Measurements from ENCODE around the gene CLCN6.
A peak's percentile ranks its signal among the peaks of the same experiment; 100 is the strongest.

Gene CLCN6

DNA sequence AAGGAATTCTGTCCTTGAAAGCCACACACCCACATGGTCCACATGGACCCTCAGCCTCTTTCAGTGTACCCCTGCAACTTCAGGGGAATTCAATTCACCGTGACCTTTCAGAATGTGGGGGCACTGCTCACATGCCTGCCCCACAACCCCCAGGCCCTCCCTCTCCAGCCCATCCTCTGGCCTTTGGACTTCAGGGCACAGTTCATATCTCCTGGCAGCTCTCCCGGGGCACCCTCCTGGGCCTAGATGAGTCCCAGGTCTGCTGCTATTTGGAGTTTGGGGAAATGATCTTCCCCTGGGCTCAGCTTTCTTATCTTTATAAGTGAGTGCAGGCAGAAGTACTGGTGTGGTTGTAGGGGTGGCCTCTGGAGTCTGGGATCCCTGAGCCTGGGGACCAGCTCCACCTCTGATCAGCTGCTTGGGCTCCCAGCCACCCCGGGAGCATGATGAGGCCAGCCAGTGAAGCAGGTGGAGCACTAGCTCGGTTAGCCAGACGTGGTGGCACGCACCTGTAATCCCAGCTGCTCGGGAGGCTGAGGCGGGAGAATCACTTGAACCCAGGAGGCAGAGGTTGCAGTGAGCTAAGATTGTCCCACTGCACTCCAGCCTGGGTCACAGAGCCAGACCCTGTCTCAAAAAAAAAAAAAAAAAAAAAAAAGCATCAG lies 28.2 kb upstream of the CLCN6 start:
- no peak overlapping the region for H3K27ac ChIP-seq (ENCODE audit: extremely low read depth, low read depth, low read length)
- H3K4me1 ChIP-seq (ENCODE audit: control insufficient read depth, insufficient read depth, low read length), result no peaks in the 10 kb centered on the region
- TF ChIP-seq ZNF138 (tag by site-specific recombination; IDR thresholded peaks at IDR 0.05; ENCODE audit: borderline replicate concordance) (no peak), KLF1 (tag by site-specific recombination; IDR thresholded peaks at IDR 0.05) (no peak), ZBTB48 (tag by site-specific recombination; IDR thresholded peaks at IDR 0.05) (no peak), ZNF664 (tag by site-specific recombination; IDR thresholded peaks at IDR 0.05) (no peak), ZNF76 (tag by site-specific recombination; IDR thresholded peaks at IDR 0.05; ENCODE audit: borderline replicate concordance, low read depth) (no peak), ZNF585B (tag by site-specific recombination; IDR thresholded peaks at IDR 0.05) (no peak), ZNF747 (tag by site-specific recombination; IDR thresholded peaks at IDR 0.05) (no peak), ZNF391 (tag by site-specific recombination; IDR thresholded peaks at IDR 0.05; ENCODE audit: borderline replicate concordance, low read depth) (no peak), ZNF555 (tag by site-specific recombination; conservative IDR thresholded peaks at IDR 0.05) (no peak), ZNF16 (tag by site-specific recombination; IDR thresholded peaks at IDR 0.05; ENCODE audit: low read depth) (no peak), ZNF341 (tag by site-specific recombination; IDR thresholded peaks at IDR 0.05; ENCODE audit: low read depth) (no peak), IKZF3 (tag by site-specific recombination; IDR thresholded peaks at IDR 0.05) (no peak), ZNF561 (tag by site-specific recombination; IDR thresholded peaks at IDR 0.05; ENCODE audit: borderline replicate concordance) (no peak)
- TF ChIP-seq, protein P1, sequence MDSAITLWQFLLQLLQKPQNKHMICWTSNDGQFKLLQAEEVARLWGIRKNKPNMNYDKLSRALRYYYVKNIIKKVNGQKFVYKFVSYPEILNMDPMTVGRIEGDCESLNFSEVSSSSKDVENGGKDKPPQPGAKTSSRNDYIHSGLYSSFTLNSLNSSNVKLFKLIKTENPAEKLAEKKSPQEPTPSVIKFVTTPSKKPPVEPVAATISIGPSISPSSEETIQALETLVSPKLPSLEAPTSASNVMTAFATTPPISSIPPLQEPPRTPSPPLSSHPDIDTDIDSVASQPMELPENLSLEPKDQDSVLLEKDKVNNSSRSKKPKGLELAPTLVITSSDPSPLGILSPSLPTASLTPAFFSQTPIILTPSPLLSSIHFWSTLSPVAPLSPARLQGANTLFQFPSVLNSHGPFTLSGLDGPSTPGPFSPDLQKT (IDR thresholded peaks at IDR 0.05; ENCODE audit: borderline replicate concordance, low read depth, low read length), result no peak
- ChIA-PET CTCF (interaction anchor here (1.4 kb wide), 1 partner anchor 132 kb away, joined by 7 read pairs; no protein-coding TSS in a partner anchor), POLR2A (interaction anchor here (0.7 kb wide), 1 partner anchor 259 kb away, joined by 5 read pairs; no protein-coding TSS in a partner anchor)
- H3K36me3 ChIP-seq (ENCODE audit: control insufficient read depth in 2 of 2, insufficient read depth in 1 of 2, low read length in 2 of 2), result no peaks in the 10 kb centered on the region
- no peak overlapping the region for H3K4me3 ChIP-seq (ENCODE audit: low read depth, low read length)
- no peaks in the 10 kb centered on the region for H3K9me3 ChIP-seq (ENCODE audit: control insufficient read depth, insufficient read depth, low read depth, low read length)

DNA sequence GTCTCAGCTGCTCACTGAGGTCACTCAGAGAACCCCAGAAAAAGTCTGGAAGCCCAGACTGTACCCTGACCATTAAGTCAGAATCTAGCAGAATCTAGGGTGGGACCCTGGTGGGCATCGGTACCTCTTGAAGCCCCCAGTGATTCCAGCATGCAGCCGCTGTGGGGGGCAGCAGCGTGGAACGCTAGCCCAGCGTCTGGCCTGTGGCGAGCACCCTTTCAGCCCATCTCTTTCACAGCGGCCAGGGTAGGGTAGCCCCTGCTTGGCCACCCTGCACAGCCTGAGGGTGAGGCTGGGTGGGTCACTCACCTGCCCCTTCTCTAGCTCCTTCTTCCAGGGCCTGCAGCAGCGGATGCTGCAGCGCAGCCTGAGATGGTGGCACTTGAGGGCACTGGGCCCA lies 27.7 kb upstream of the CLCN6 start:
- TF ChIP-seq, protein P2, sequence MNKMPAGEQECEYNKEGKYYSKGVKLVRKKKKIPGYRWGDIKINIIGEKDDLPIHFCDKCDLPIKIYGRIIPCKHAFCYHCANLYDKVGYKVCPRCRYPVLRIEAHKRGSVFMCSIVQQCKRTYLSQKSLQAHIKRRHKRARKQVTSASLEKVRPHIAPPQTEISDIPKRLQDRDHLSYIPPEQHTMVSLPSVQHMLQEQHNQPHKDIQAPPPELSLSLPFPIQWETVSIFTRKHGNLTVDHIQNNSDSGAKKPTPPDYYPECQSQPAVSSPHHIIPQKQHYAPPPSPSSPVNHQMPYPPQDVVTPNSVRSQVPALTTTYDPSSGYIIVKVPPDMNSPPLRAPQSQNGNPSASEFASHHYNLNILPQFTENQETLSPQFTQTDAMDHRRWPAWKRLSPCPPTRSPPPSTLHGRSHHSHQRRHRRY (tag by site-specific recombination; IDR thresholded peaks at IDR 0.05), result no peak
- no peak for TF ChIP-seq ZNF830 (tag by site-specific recombination; IDR thresholded peaks at IDR 0.05; ENCODE audit: low read depth)
- Histone ChIP-seq H3K9me3 (ENCODE audit: control insufficient read depth, insufficient read depth, low read depth, low read length) (no peaks in the 10 kb centered on the region), H3K27ac (ENCODE audit: extremely low read depth, low read depth, low read length) (no peak overlapping the region), H3K4me3 (ENCODE audit: low read depth, low read length) (no peak overlapping the region), H3K36me3 (ENCODE audit: control insufficient read depth in 2 of 2, insufficient read depth in 1 of 2, low read length in 2 of 2) (no peaks in the 10 kb centered on the region), H3K4me1 (ENCODE audit: control insufficient read depth, insufficient read depth, low read length) (no peaks in the 10 kb centered on the region)
- ChIA-PET POLR2A (interaction anchor here (0.7 kb wide), 1 partner anchor 258 kb away, joined by 5 read pairs; no protein-coding TSS in a partner anchor), CTCF (no interaction called here)

DNA sequence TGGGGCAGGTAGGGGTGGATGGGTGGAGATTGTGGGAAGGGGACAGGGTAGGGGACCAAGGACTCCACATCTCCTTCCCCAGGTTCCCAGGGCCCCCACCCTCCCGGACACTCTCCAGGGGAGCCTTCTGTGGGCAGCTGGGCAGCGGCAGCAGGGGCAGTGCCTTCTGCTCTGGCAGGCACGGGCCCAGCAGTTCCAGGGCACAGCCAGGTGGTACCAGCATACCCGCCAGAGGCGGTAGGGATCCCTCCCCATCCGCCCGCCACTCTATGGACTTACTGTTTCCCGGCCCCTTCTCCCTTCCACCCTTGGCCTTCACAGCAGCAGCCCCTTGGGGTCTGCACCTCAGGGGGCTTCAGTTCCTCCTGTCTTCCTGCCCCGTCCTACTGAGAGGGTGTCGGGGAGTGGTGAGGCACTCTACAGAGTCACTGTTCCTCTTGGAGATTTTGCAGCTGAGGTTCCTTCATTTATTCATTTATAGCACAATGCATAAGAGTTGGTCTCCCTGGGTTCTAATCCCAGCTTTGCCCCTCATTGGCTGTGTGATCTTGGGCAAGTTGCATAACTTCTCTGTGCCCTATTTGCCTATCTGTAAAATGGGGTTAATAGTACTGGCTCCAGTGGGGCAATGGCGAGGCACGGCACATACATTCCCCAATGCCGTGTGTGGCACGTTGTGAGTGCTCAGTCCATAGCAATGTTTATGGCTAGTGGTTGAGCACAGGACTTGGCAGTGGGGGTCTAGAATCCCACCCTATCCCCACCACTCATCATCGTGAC lies 27.0 kb upstream of the CLCN6 start:
- no peak overlapping the region for H3K4me3 ChIP-seq (ENCODE audit: low read depth, low read length)
- ChIA-PET POLR2A (no interaction called here), CTCF (no interaction called here)
- H3K4me1 ChIP-seq (ENCODE audit: control insufficient read depth, insufficient read depth, low read length), result no peaks in the 10 kb centered on the region
- TF ChIP-seq SETDB1 (IDR thresholded peaks at IDR 0.05; ENCODE audit: insufficient read length, low read length) (no peak), ZNF266 (tag by site-specific recombination; IDR thresholded peaks at IDR 0.05; ENCODE audit: low read depth) (no peak), ZNF768 (tag by site-specific recombination; IDR thresholded peaks at IDR 0.05) (peak; percentile 75; the same call in 1 of the 2 replicates)
- H3K27ac ChIP-seq (ENCODE audit: extremely low read depth, low read depth, low read length), result no peak overlapping the region
- no peaks in the 10 kb centered on the region for H3K36me3 ChIP-seq (ENCODE audit: control insufficient read depth in 2 of 2, insufficient read depth in 1 of 2, low read length in 2 of 2)
- H3K9me3 ChIP-seq (ENCODE audit: control insufficient read depth, insufficient read depth, low read depth, low read length), result no peaks in the 10 kb centered on the region

All from HEK293 (cell line).